22Rv1 (cell line): ENCODE results near the gene ASCC2.

Experiments used
- H3K27ac ChIP-seq: fragments of 450-650 bp; 2 replicates; pipeline ENCODE4 v1.5.1; 2017
- ZFX ChIP-seq: fragments of 450-650 bp; IDR thresholded peaks from 2 replicates; pipeline ENCODE4 v1.6.1; 2017; ENCODE audit warnings: antibody characterized with exemption, borderline replicate concordance
- TF ChIP-seq, protein P1 (sequence below): fragments of 450-650 bp; IDR thresholded peaks from 2 replicates; pipeline ENCODE4 v1.5.1; 2017; ENCODE audit warnings: mild to moderate bottlenecking

Gene ASCC2

DNA sequence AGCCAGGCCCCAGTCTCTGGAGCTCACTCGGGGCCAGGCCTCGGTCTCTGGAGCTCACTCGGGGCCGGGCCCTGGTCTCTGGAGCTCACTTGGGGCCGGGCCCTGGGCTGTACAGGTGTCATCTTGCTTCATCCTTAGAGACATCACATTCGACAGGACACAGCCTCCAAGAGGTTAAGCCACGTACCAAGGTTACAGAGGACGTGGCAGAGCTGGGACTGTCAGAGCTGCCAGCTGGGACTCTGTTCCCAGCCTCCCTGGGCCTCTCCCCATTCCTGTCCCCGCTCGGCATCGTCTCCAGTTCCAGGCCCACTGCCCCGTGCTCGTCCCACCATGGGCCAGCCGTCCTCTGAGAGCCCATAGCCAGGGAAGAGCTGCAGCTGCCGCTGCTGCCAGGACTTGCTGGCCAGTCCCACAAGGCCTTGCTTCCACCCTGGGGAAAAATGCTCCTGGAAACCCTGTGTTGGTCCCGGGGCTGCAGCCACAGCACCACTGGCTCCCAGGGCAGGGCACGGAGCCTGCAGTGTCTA lies 98.7 kb downstream of the ASCC2 start:
- TF ChIP-seq, protein P1, sequence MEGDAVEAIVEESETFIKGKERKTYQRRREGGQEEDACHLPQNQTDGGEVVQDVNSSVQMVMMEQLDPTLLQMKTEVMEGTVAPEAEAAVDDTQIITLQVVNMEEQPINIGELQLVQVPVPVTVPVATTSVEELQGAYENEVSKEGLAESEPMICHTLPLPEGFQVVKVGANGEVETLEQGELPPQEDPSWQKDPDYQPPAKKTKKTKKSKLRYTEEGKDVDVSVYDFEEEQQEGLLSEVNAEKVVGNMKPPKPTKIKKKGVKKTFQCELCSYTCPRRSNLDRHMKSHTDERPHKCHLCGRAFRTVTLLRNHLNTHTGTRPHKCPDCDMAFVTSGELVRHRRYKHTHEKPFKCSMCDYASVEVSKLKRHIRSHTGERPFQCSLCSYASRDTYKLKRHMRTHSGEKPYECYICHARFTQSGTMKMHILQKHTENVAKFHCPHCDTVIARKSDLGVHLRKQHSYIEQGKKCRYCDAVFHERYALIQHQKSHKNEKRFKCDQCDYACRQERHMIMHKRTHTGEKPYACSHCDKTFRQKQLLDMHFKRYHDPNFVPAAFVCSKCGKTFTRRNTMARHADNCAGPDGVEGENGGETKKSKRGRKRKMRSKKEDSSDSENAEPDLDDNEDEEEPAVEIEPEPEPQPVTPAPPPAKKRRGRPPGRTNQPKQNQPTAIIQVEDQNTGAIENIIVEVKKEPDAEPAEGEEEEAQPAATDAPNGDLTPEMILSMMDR: no peak
- TF ChIP-seq ZFX: no peak
- H3K27ac ChIP-seq: no peak overlapping the region
